ENCODE data around the gene ARHGEF16. TPM values are rescaled to one million over a fixed set of nuclear protein-coding genes. Genes with fewer than 3 reads are reported as not detected.

The ARHGEF16 gene
- total and polyA plus RNA-seq, 3 experiments from 2014 or later: 0.06 TPM; not detected in 2

- ChIA-PET POLR2A (no interaction called here), CTCF (no interaction called here)
- H3K4me3 ChIP-seq (ENCODE audit: low read length): no peak overlapping the region
- Mint-ChIP-seq H3K36me3 (no peaks in the 10 kb centered on the region), H3K4me1 (no peaks in the 10 kb centered on the region), H3K27me3 (peaks cover 4 to 13% of the 10 kb centered on the region in 2 donors), H3K4me3 (no peak overlapping the region), H3K27ac (peak overlapping the region in 1 of 8 donors; percentile 6), H3K9me3 (no peaks in the 10 kb centered on the region)
- H3K9me3 ChIP-seq (ENCODE audit: low read length): no peaks in the 10 kb centered on the region
- no peaks in the 10 kb centered on the region for H3K4me1 ChIP-seq (ENCODE audit: insufficient read depth, low read length)
- H3K27ac ChIP-seq (ENCODE audit: low read depth, low read length): no peak overlapping the region
- no peaks in the 10 kb centered on the region for H3K36me3 ChIP-seq (ENCODE audit: insufficient read depth, low read length)
- peak in 1 of 5 donors; percentile 43 for DNase-seq
- no peaks in the 10 kb centered on the region for H3K27me3 ChIP-seq (ENCODE audit: insufficient read depth, low read length, poor library complexity, severe bottlenecking)
Measured at GRCh38 chr1:3438661-3439180, 15.7 kb upstream of the ARHGEF16 start.

DNA sequence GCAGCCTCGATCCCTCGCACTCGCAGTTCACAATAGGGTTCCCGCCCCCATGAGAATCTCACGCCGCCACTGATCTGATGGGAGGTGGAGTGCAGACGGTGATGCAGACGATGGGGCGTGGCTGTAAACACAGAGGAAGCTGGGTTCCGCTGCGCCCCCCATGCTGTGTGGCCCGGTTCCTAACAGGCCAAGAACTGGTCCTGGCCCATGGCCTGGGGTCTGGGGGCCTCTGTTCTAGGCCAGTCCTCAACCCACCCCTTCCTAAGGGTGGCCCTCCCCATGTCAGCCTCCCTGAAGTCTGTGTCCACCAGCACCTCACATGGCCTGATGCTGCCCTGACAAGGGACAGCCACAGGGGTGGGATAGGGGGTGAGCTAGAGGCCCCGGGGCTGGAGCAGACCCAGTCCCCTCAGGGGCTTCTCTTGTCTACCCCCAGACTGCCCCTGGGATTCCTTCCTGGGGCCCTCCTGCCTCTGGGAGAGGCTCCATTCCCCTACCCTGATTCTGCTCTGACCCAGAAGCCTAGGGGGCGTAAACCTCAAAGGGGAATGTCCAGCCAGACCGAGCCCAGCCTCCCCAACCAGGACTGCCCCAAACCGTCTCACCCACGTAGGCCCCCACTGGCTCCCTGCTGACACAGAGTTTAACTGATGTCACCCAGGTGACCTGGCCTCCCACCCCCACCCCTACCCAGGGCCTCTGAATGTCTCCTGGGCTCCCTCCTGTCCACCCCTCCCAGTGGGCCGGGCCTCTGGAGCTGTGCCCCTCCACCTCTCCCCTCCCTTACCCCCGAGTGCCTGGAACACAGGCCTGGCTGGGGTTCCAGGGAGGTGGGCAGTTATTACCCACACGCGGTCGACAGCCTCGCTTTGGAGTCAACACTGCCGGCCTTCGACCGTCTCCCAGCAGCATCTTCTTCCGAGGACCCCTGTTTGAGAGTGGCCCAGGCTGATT is 14.8 kb upstream of the ARHGEF16 start:
- DNase-seq: peak in 1 of 5 donors; percentile 41
- Histone ChIP-seq H3K27me3 (ENCODE audit: insufficient read depth, low read length, poor library complexity, severe bottlenecking) (no peaks in the 10 kb centered on the region), H3K9me3 (ENCODE audit: low read length) (no peaks in the 10 kb centered on the region), H3K4me3 (ENCODE audit: low read length) (no peak overlapping the region), H3K36me3 (ENCODE audit: insufficient read depth, low read length) (no peaks in the 10 kb centered on the region), H3K4me1 (ENCODE audit: insufficient read depth, low read length) (no peaks in the 10 kb centered on the region), H3K27ac (ENCODE audit: low read depth, low read length) (no peak overlapping the region)
- Mint-ChIP-seq H3K4me1 (no peaks in the 10 kb centered on the region), H3K27me3 (peaks cover 7 to 13% of the 10 kb centered on the region in 2 donors), H3K27ac (no peak overlapping the region), H3K36me3 (no peaks in the 10 kb centered on the region), H3K9me3 (no peaks in the 10 kb centered on the region), H3K4me3 (no peak overlapping the region)
- ChIA-PET CTCF (no interaction called here), POLR2A (no interaction called here)

GRCh38 chr1:3440300-3440681 is 14.2 kb upstream of the ARHGEF16 start:
- no peaks in the 10 kb centered on the region for H3K36me3 Mint-ChIP-seq
- H3K4me3 Mint-ChIP-seq: no peak overlapping the region
- no peak overlapping the region for H3K4me3 ChIP-seq (ENCODE audit: low read length)
- H3K27me3 ChIP-seq (ENCODE audit: insufficient read depth, low read length, poor library complexity, severe bottlenecking): no peaks in the 10 kb centered on the region
- H3K27ac ChIP-seq (ENCODE audit: low read depth, low read length): no peak overlapping the region
- H3K36me3 ChIP-seq (ENCODE audit: insufficient read depth, low read length): no peaks in the 10 kb centered on the region
- DNase-seq: peak in 1 of 5 donors; percentile 15
- H3K9me3 ChIP-seq (ENCODE audit: low read length): no peaks in the 10 kb centered on the region
- H3K27ac Mint-ChIP-seq: no peak overlapping the region
- CTCF ChIA-PET: no interaction called here
- H3K27me3 Mint-ChIP-seq: peaks cover 7 to 13% of the 10 kb centered on the region in 2 donors
- H3K4me1 Mint-ChIP-seq: no peaks in the 10 kb centered on the region
- H3K9me3 Mint-ChIP-seq: peaks cover 0 to 3% (median 0%) of the 10 kb centered on the region in 5 donors
- POLR2A ChIA-PET: no interaction called here
- H3K4me1 ChIP-seq (ENCODE audit: insufficient read depth, low read length): no peaks in the 10 kb centered on the region

DNA sequence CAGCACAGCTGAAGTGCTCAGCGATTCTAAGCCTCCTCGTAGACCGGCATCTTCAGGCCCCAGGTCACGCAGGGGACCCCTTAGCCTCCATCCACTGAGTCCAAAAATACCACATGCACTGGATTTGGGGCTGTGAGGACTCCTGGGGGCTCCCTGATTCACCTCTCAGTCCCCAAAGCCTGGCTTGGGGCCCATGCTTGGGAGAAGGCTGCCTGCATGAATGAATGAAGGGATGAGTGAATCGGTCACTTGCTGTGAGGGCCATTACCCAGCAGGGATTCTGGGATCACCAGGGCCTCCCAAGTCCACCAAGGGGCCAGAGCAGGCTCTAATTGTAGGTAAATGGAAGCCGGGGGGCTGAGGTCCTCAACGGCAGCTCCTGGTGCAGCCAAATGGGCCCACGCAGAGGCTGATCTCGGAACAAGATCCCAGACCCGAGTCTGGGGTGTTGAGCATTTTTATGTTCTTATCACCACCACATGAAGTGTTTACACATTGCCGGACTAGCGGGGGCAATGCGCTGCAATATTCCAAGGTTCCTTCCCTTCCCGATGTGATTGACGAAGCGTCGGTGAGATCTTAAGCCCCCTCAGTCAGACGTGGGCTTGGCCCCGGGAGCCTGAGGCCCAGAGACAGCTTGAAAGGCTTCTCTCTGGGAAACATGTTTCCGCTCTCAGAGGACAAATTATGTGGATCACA is 13.6 kb upstream of the ARHGEF16 start:
- no peaks in the 10 kb centered on the region for H3K9me3 ChIP-seq (ENCODE audit: low read length)
- H3K27me3 ChIP-seq (ENCODE audit: insufficient read depth, low read length, poor library complexity, severe bottlenecking): no peaks in the 10 kb centered on the region
- DNase-seq: no peak
- H3K27me3 Mint-ChIP-seq: peaks cover 7 to 13% of the 10 kb centered on the region in 2 donors
- H3K27ac ChIP-seq (ENCODE audit: low read depth, low read length): no peak overlapping the region
- POLR2A ChIA-PET: no interaction called here
- H3K27ac Mint-ChIP-seq: no peak overlapping the region
- H3K9me3 Mint-ChIP-seq: peaks cover 0 to 5% (median 0%) of the 10 kb centered on the region in 5 donors
- no peaks in the 10 kb centered on the region for H3K4me1 ChIP-seq (ENCODE audit: insufficient read depth, low read length)
- CTCF ChIA-PET: interaction anchor here (3.9 kb wide), 1 partner anchor 12 kb away, joined by 17 read pairs; no protein-coding TSS in a partner anchor
- no peak overlapping the region for H3K4me3 Mint-ChIP-seq
- H3K36me3 Mint-ChIP-seq: no peaks in the 10 kb centered on the region
- no peak overlapping the region for H3K4me3 ChIP-seq (ENCODE audit: low read length)
- H3K4me1 Mint-ChIP-seq: no peaks in the 10 kb centered on the region
- H3K36me3 ChIP-seq (ENCODE audit: insufficient read depth, low read length): no peaks in the 10 kb centered on the region

DNA sequence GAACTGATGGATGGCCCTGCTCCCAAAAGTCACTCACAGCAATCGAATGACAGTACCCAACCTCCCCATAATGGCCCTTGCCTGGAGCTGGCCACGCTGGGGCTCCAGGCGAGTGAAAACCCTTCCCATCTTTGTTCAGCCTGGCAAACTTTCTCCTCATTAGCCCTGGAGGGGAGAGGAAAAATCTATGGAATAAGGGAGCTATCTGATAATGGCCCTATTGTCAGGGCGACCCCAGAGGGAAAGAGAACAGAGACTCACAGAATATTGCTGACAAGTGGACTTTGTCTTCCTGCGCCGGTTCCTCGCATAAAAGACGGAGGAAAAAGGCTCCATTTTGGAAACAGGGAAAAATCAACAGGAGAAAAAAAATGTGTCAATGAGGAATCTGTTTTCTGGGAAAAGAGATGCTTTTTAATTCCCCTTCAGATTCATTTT is 13.0 kb upstream of the ARHGEF16 start:
- DNase-seq: no peak
- Mint-ChIP-seq H3K27ac (no peak overlapping the region), H3K36me3 (no peaks in the 10 kb centered on the region), H3K4me1 (no peaks in the 10 kb centered on the region), H3K9me3 (peaks cover 0 to 5% (median 0%) of the 10 kb centered on the region in 5 donors), H3K27me3 (peaks cover 7 to 13% of the 10 kb centered on the region in 2 donors), H3K4me3 (no peak overlapping the region)
- ChIA-PET CTCF (interaction anchor here (3.9 kb wide), 1 partner anchor 11 kb away, joined by 17 read pairs; no protein-coding TSS in a partner anchor), POLR2A (no interaction called here)
- Histone ChIP-seq H3K4me1 (ENCODE audit: insufficient read depth, low read length) (no peaks in the 10 kb centered on the region), H3K27ac (ENCODE audit: low read depth, low read length) (no peak overlapping the region), H3K4me3 (ENCODE audit: low read length) (no peak overlapping the region), H3K9me3 (ENCODE audit: low read length) (no peaks in the 10 kb centered on the region), H3K36me3 (ENCODE audit: insufficient read depth, low read length) (no peaks in the 10 kb centered on the region), H3K27me3 (ENCODE audit: insufficient read depth, low read length, poor library complexity, severe bottlenecking) (no peaks in the 10 kb centered on the region)

DNA sequence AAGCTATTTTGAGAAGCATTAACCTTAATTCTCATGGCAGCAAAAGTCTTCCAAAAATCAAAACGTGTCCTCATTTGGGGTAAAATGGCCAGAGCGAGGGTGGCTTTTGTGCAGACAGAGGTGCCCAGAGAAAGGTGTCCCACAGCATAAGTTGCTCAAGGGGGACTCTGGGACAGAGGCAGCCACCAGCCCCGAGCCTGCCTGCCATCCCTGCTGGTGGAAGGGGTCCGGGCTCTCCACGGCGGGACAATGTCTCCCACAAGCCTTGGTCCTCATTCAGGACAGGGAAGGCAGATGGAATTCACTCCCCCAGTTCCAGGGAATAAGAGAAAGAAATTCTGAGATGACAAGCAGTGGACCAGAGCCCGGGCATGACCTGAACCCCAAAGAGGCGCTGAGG is 12.6 kb upstream of the ARHGEF16 start:
- Mint-ChIP-seq H3K27ac (no peak overlapping the region), H3K27me3 (peaks cover 7 to 13% of the 10 kb centered on the region in 2 donors), H3K4me1 (no peaks in the 10 kb centered on the region), H3K9me3 (peaks cover 0 to 7% (median 2%) of the 10 kb centered on the region in 5 donors), H3K36me3 (no peaks in the 10 kb centered on the region), H3K4me3 (no peak overlapping the region)
- Histone ChIP-seq H3K27ac (ENCODE audit: low read depth, low read length) (no peak overlapping the region), H3K9me3 (ENCODE audit: low read length) (no peaks in the 10 kb centered on the region), H3K4me1 (ENCODE audit: insufficient read depth, low read length) (no peaks in the 10 kb centered on the region), H3K27me3 (ENCODE audit: insufficient read depth, low read length, poor library complexity, severe bottlenecking) (no peaks in the 10 kb centered on the region), H3K4me3 (ENCODE audit: low read length) (no peak overlapping the region), H3K36me3 (ENCODE audit: insufficient read depth, low read length) (no peaks in the 10 kb centered on the region)
- POLR2A ChIA-PET: no interaction called here
- DNase-seq: no peak
- CTCF ChIA-PET: interaction anchor here (1.2 to 3.9 kb wide), 2 partner anchors 11 to 177 kb away, joined by 3 to 17 read pairs; no protein-coding TSS in a partner anchor

DNA sequence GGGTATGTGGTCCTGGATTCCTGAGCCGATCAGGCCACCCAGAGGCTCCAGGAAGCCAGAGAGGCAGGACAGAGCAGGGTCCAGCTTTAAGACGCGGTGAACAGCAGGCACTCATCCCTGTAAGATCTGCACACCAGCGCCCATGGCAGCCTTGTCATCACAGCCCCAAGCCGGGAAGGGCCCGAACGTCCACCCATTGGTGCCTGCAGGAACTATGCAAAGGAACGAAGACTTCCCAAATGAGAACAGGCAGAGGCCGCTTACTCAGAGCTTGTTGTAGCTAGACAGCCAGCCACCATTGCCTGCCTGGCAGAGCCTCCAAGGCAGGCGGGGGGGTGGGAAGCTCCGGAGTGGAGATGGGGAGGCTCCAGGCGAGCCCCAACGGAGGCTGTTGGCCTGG is 12.1 kb upstream of the ARHGEF16 start:
- no peak for DNase-seq
- Mint-ChIP-seq H3K4me3 (no peak overlapping the region), H3K27me3 (peaks cover 7 to 13% of the 10 kb centered on the region in 2 donors), H3K4me1 (no peaks in the 10 kb centered on the region), H3K9me3 (peaks cover 0 to 7% (median 7%) of the 10 kb centered on the region in 5 donors), H3K36me3 (no peaks in the 10 kb centered on the region), H3K27ac (no peak overlapping the region)
- POLR2A ChIA-PET: no interaction called here
- no peaks in the 10 kb centered on the region for H3K4me1 ChIP-seq (ENCODE audit: insufficient read depth, low read length)
- CTCF ChIA-PET: interaction anchor here (1.2 to 3.9 kb wide), 2 partner anchors 10 to 177 kb away, joined by 3 to 17 read pairs; no protein-coding TSS in a partner anchor
- H3K27me3 ChIP-seq (ENCODE audit: insufficient read depth, low read length, poor library complexity, severe bottlenecking): no peaks in the 10 kb centered on the region
- no peak overlapping the region for H3K4me3 ChIP-seq (ENCODE audit: low read length)
- H3K36me3 ChIP-seq (ENCODE audit: insufficient read depth, low read length): no peaks in the 10 kb centered on the region
- no peak overlapping the region for H3K27ac ChIP-seq (ENCODE audit: low read depth, low read length)
- no peaks in the 10 kb centered on the region for H3K9me3 ChIP-seq (ENCODE audit: low read length)

Measured in CD8-positive, alpha-beta memory T cell (primary cell).